Endothelial cell of umbilical vein (primary cell): Measurements from ENCODE around the gene SMC6. TPM values are rescaled to one million over a fixed set of nuclear protein-coding genes. Genes with fewer than 3 reads are reported as not detected.

ENCODE experiments used
- BruUV-seq: library from RNA; stranded (reverse); fragments of 400-500 nt; replicated peaks from 2 replicates; lab custom pipeline; 2021; lab: Mats Ljungman, UMichigan
- CTCF ChIA-PET: fragments of 300-600, 350-600 bp; sonication (Branson Sonifier 250); formaldehyde crosslinking; loops from one replicate; lab custom pipeline; 2021; ENCODE audit warnings: antibody characterized with exemption, inconsistent platforms; lab: Charles Lee
- POLR2A ChIA-PET: fragments of 300-600, 350-600 bp; sonication (Branson Sonifier 250); formaldehyde crosslinking; loops from one replicate; lab custom pipeline; 2021; ENCODE audit warnings: antibody characterized with exemption, inconsistent platforms; lab: Charles Lee
- DNase-seq: peaks from one replicate; pipeline ENCODE4 v3.0.0-alpha.2; 2011; ENCODE audit warnings: low read depth, low spot score
- FAIRE-seq: peaks from 2 replicates; lab custom pipeline; 2011; peaks lifted over from hg19 to GRCh38; lab: Jason Lieb, UNC
- H2AFZ ChIP-seq: 2 replicates; pipeline ENCODE4 v1.6.0; 2012; ENCODE audit warnings: low read depth, low read length, control low read depth, inconsistent platforms
- H3K27ac ChIP-seq: 2 replicates; pipeline ENCODE4 v1.5.1; 2011; ENCODE audit warnings: low read depth, mild to moderate bottlenecking, control low read depth, low read length, moderate library complexity; ENCODE audit not compliant: insufficient read depth
- H3K27me3 ChIP-seq, 2 experiments: 2 replicates each; pipeline versions ENCODE4 v1.6.0 to v1.6.1; 2011; ENCODE audit warnings: low read length in 2 of 2, mixed read lengths in 1 of 2; ENCODE audit not compliant: control insufficient read depth in 2 of 2, insufficient read depth in 2 of 2
- H3K36me3 ChIP-seq, 2 experiments: 2 replicates in 1 of 2; 3 replicates in 1 of 2; pipeline ENCODE4 v1.5.1; 2011; ENCODE audit warnings: low read length in 2 of 2, mild to moderate bottlenecking in 1 of 2, moderate library complexity in 1 of 2; ENCODE audit not compliant: control insufficient read depth in 2 of 2, insufficient read depth in 2 of 2; ENCODE audit errors: extremely low read depth in 1 of 2
- H3K4me1 ChIP-seq: 3 replicates; pipeline ENCODE4 v1.5.1; 2011; ENCODE audit warnings: mild to moderate bottlenecking, low read length; ENCODE audit not compliant: control insufficient read depth, insufficient read depth; ENCODE audit errors: extremely low read depth
- H3K4me2 ChIP-seq: 2 replicates; pipeline ENCODE4 v1.6.1; 2011; ENCODE audit warnings: low read length, control low read depth, mixed read lengths; ENCODE audit not compliant: insufficient read depth
- H3K4me3 ChIP-seq, 3 experiments: fragments of 200-600 bp in 1 of 3; sonication (generic), shearing (Covaris generic) in 1 of 3; replicated peaks in 1 of 3; 2 replicates each; pipeline ENCODE4 v1.5.1; 2011 to 2016; ENCODE audit warnings: control low read depth in 3 of 3, low read length in 3 of 3, mild to moderate bottlenecking in 2 of 3, inconsistent platforms in 1 of 3, low read depth in 1 of 3, moderate library complexity in 1 of 3; ENCODE audit not compliant: insufficient read depth in 1 of 3
- H3K79me2 ChIP-seq: 2 replicates; pipeline ENCODE4 v1.6.0; 2012; ENCODE audit warnings: low read length, inconsistent platforms; ENCODE audit not compliant: control insufficient read depth, insufficient read depth
- H3K9ac ChIP-seq: replicated peaks from 2 replicates; pipeline ENCODE3; 2011; ENCODE audit warnings: low read length, control low read depth; ENCODE audit not compliant: insufficient read depth; ENCODE audit errors: extremely low read depth
- H3K9me1 ChIP-seq: replicated peaks from 3 replicates; pipeline ENCODE4 v1.6.0; 2011; ENCODE audit warnings: mild to moderate bottlenecking, low read length; ENCODE audit not compliant: control insufficient read depth, insufficient read depth; ENCODE audit errors: extremely low read depth
- H3K9me3 ChIP-seq: replicated peaks from 2 replicates; pipeline ENCODE4 v1.5.1; 2012; ENCODE audit warnings: low read length, inconsistent platforms; ENCODE audit not compliant: control insufficient read depth, insufficient read depth
- H4K20me1 ChIP-seq: replicated peaks from 2 replicates; pipeline ENCODE3; 2011; ENCODE audit warnings: mild to moderate bottlenecking, low read length; ENCODE audit not compliant: control insufficient read depth, insufficient read depth; ENCODE audit errors: extremely low read depth
- EZH2 ChIP-seq: IDR thresholded peaks from 2 replicates; pipeline ENCODE4 v1.6.1; 2012; ENCODE audit warnings: borderline replicate concordance, low read depth, mild to moderate bottlenecking, moderate library complexity, low read length, inconsistent platforms; ENCODE audit not compliant: severe bottlenecking
- FOS ChIP-seq: IDR thresholded peaks from 2 replicates; pipeline ENCODE4 v1.6.1; 2011; ENCODE audit warnings: mild to moderate bottlenecking, low read length, moderate library complexity, borderline replicate concordance; ENCODE audit not compliant: insufficient read depth
- GATA2 ChIP-seq: IDR thresholded peaks from 2 replicates; pipeline ENCODE4 v1.7.0; 2011; ENCODE audit warnings: low read depth, mild to moderate bottlenecking, moderate library complexity, mixed read lengths, low read length; ENCODE audit not compliant: insufficient read length, insufficient read depth
- JUN ChIP-seq: IDR thresholded peaks from 2 replicates; pipeline ENCODE4 v1.6.1; 2011; ENCODE audit warnings: borderline replicate concordance, low read depth; ENCODE audit not compliant: insufficient read length, insufficient read depth
- MAX ChIP-seq: IDR thresholded peaks from 2 replicates; pipeline ENCODE4 v1.6.1; 2011; ENCODE audit not compliant: insufficient read depth, insufficient read length
- MYC ChIP-seq: IDR thresholded peaks from one replicate; pipeline ENCODE4 v1.6.1; 2011; ENCODE audit warnings: mild to moderate bottlenecking, low read depth, low read length
- POLR2A ChIP-seq: IDR thresholded peaks from 2 replicates; pipeline ENCODE4 v1.6.1; 2012; ENCODE audit warnings: low read depth, mild to moderate bottlenecking, control low read depth, low read length
- POLR2AphosphoS5 ChIP-seq: IDR thresholded peaks from 2 replicates; pipeline ENCODE4 v1.6.1; 2012; ENCODE audit warnings: low read depth, mild to moderate bottlenecking, control low read depth, low read length, moderate library complexity; ENCODE audit not compliant: insufficient read depth
- dilution Hi-C: fragments of 300-500 bp; cut with MboI; formaldehyde crosslinking; loops from one replicate; pipeline ENCODE4 v1.15.0; 2019; ENCODE audit warnings: low sequenced_read_pairs; ENCODE audit not compliant: extremely low pct_ligation_motif_present
- intact Hi-C: fragments of 100-400 bp; cut with micrococcal nuclease; formaldehyde crosslinking; loops from one replicate; pipeline ENCODE4 v1.10.0; 2022
- polyA plus RNA-seq, 4 experiments: library from polyadenylated mRNA; depleted of rRNA in 3 of 4; stranded (reverse) in 3 of 4; unstranded in 1 of 4; fragments of >200 nt; gene quantifications; 2 replicates each; pipeline versions ENCODE4 v1.2.1 to v1.2.3, GENCODE V29; 2011 to 2012; ENCODE audit warnings: missing spikeins in 1 of 4
- total RNA-seq: library from RNA; stranded (reverse); gene quantifications from 2 replicates; pipeline ENCODE4 v1.2.3, GENCODE V29; 2021
- TF ChIP-seq, protein P1 (sequence below), 2 donors: IDR thresholded peaks; 1 replicate in 1 of 2; 2 replicates in 1 of 2; pipeline ENCODE4 v1.5.1; 2011; ENCODE audit warnings: low read length in 2 of 2, mild to moderate bottlenecking in 2 of 2, moderate library complexity in 2 of 2, control low read depth in 1 of 2, inconsistent platforms in 1 of 2, low read depth in 1 of 2; ENCODE audit not compliant: insufficient read depth in 1 of 2; ENCODE audit errors: extremely low read depth in 1 of 2

The SMC6 gene
- total and polyA plus RNA-seq, 2 donors (not counting 3 experiments of a cell fraction or from before 2014, with no cell fraction given): 7.7 to 38.3 TPM

DNA sequence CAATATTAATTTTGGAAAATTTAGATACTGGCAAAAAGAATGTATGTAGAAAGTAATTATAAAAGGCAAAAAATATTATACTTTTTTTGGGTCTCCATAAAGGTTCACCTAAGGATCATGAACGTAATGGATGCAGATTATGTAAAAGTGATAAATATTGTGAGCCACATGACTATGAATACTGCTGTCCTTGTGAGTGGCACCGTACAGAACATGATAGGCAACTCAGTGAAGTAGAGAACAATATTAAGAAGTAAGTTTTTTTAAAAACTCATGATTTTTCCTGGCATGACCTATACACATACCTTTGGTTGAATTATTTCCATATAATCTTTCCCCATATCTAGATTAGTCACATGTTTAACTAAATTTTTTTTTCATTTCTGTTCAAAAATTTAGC is 18.9 kb upstream of the SMC6 start:
- TF ChIP-seq, protein P1, sequence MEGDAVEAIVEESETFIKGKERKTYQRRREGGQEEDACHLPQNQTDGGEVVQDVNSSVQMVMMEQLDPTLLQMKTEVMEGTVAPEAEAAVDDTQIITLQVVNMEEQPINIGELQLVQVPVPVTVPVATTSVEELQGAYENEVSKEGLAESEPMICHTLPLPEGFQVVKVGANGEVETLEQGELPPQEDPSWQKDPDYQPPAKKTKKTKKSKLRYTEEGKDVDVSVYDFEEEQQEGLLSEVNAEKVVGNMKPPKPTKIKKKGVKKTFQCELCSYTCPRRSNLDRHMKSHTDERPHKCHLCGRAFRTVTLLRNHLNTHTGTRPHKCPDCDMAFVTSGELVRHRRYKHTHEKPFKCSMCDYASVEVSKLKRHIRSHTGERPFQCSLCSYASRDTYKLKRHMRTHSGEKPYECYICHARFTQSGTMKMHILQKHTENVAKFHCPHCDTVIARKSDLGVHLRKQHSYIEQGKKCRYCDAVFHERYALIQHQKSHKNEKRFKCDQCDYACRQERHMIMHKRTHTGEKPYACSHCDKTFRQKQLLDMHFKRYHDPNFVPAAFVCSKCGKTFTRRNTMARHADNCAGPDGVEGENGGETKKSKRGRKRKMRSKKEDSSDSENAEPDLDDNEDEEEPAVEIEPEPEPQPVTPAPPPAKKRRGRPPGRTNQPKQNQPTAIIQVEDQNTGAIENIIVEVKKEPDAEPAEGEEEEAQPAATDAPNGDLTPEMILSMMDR (IDR thresholded peaks at IDR 0.05; ENCODE audit: extremely low read depth in 1 of 2, insufficient read depth in 1 of 2, low read depth in 1 of 2, low read length in 2 of 2): no peak
- TF ChIP-seq MAX: no peak
- no peak for TF ChIP-seq EZH2
- TF ChIP-seq MYC: no peak
- no peak for TF ChIP-seq JUN
- TF ChIP-seq POLR2AphosphoS5: no peak
- no peak for TF ChIP-seq FOS
- no peak for TF ChIP-seq POLR2A
- TF ChIP-seq GATA2: no peak
- dilution Hi-C loops: no loop called here
- Histone ChIP-seq H3K9ac (no peak overlapping the region), H3K79me2 (no peaks in the 10 kb centered on the region), H3K4me2 (no peak overlapping the region), H3K9me1 (no peaks in the 10 kb centered on the region), H3K27me3 (no peaks in the 10 kb centered on the region), H3K9me3 (no peaks in the 10 kb centered on the region), H2AFZ (no peak overlapping the region), H3K4me1 (no peaks in the 10 kb centered on the region), H4K20me1 (no peaks in the 10 kb centered on the region), H3K27ac (no peak overlapping the region), H3K36me3 (peaks cover 0 to 5% of the 10 kb centered on the region in 2 experiments), H3K4me3 (no peak overlapping the region)
- FAIRE-seq: no peak
- DNase-seq: no peak
- ChIA-PET POLR2A (no interaction called here), CTCF (interaction anchor here (0.7 kb wide), 1 partner anchor 14 kb away, joined by 3 read pairs; no protein-coding TSS in a partner anchor)
- intact Hi-C loops: no loop called here
- BruUV-seq: no TSS peak
